Heart right ventricle (tissue), 16 donors: ENCODE data around the gene HLTF. TPM values are rescaled to one million over a fixed set of nuclear protein-coding genes. Genes with fewer than 3 reads are reported as not detected.

ENCODE experiments used
- ATAC-seq, 8 donors: fragments of 200-7000 bp; cut with Tn5 transposase; one replicate each; pipeline ENCODE4 v1.9.1; 2020; ENCODE audit warnings: mild to moderate bottlenecking in 8 of 8, moderate library complexity in 8 of 8, moderate number of reproducible peaks in 1 of 8
- DNase-seq, 2 donors: peaks; one replicate each; pipeline ENCODE4 v3.0.0-alpha.2; 2020
- H3K27ac ChIP-seq, 10 donors: fragments of 200-600 bp; sonication (generic) in 2 of 10; one replicate each; pipeline versions ENCODE4 v1.5.0 to v1.8.0; 2020 to 2022; ENCODE audit warnings: mild to moderate bottlenecking in 3 of 10
- H3K27me3 ChIP-seq, 7 donors: fragments of 200-600 bp; one replicate each; pipeline ENCODE4 v1.8.0; 2021 to 2022; ENCODE audit warnings: mild to moderate bottlenecking in 2 of 7
- H3K36me3 ChIP-seq, 9 donors: fragments of 200-600 bp; sonication (generic) in 1 of 9; one replicate each; pipeline versions ENCODE4 v1.5.0 to v1.8.0; 2020 to 2022; ENCODE audit warnings: mild to moderate bottlenecking in 2 of 9
- H3K4me1 ChIP-seq, 9 donors: fragments of 200-600 bp; sonication (generic) in 1 of 9; one replicate each; pipeline versions ENCODE4 v1.5.0 to v1.8.0; 2020 to 2022; ENCODE audit warnings: mild to moderate bottlenecking in 4 of 9
- H3K4me3 ChIP-seq, 10 donors: fragments of 200-600 bp; sonication (generic) in 2 of 10; one replicate each; pipeline versions ENCODE4 v1.5.0 to v1.8.0; 2020 to 2022; ENCODE audit warnings: mild to moderate bottlenecking in 7 of 10, moderate library complexity in 2 of 10
- H3K9me3 ChIP-seq, 11 donors: fragments of 200-600 bp in 10 of 11; sonication (generic) in 2 of 11; one replicate each; pipeline versions ENCODE4 v1.5.0 to v1.8.0; 2013 to 2022; ENCODE audit warnings: mild to moderate bottlenecking in 2 of 11, control low read depth in 1 of 11, moderate library complexity in 1 of 11
- CTCF ChIP-seq, 9 donors: fragments of 200-600 bp; sonication (generic) in 2 of 9; IDR thresholded peaks; one replicate each; pipeline versions ENCODE4 v1.5.0 to v1.8.0; 2021 to 2022; ENCODE audit warnings: antibody characterized with exemption in 9 of 9, mild to moderate bottlenecking in 5 of 9, moderate library complexity in 1 of 9
- WGBS, 2 donors: extraction: QIAGEN DNeasy Blood & Tissue Kit; methylation state at CpG; one replicate each; pipeline ENCODE4 v1.1.7; 2013; ENCODE audit warnings: inconsistent platforms in 1 of 2; 5-methylcytosine and 5-hydroxymethylcytosine counted together
- intact Hi-C, 10 donors: fragments of 100-400 bp; cut with DNase I; formaldehyde crosslinking; loops; one replicate each; pipeline versions ENCODE4 v1.11.1 to v1.14.2; 2022
- long read RNA-seq, 3 donors: library from polyadenylated mRNA; unstranded; transcript quantifications; one replicate each; pipeline ENCODE4 v2.0.0, GENCODE V29; 2020 to 2021
- polyA plus RNA-seq, 2 donors: library from polyadenylated mRNA; stranded (reverse); fragments of 200-250 nt; gene quantifications; one replicate each; pipeline ENCODE4 v1.2.3, GENCODE V29; 2013
- total RNA-seq, 10 donors: library from RNA; stranded (reverse); fragmentation: NEBNext Ultra II Directional in 3 of 10; extraction: Animal tissue kit (Norgen Biotek cat#: 25700) in 3 of 10; gene quantifications; one replicate each; pipeline versions ENCODE4 v1.2.1 to v1.2.4, GENCODE V29; 2021 to 2023
- donor health status: Arrhythmogenic right ventricular cardiomyopathy.
- donor health status: ischemic (EF 13 %, LVEDD 7.1; RV severe dilation, severe dysfunction).
- donor health status: healthy with polysubstance abuse.
- donor health status: DM: no; HTN: yes; CAD: no.
- donor health status: DM: no; HTN: no; CAD: no.
- donor health status: ischemic (EF 25% LVEDD 6.9; RV normal size, moderate dysfunction).
- donor health status: ischemic (EF 25% LVEDD 5.7; RV mildly dilated, moderate dysfunction).
- donor health status: healthy.
- donor health status: DM: yes; HTN: yes; CAD: no.
- donor health status: Ischemic cardiomyopathy.
- donor health status: ischemic (EF 35%, LVEDD 5.7; RV mildly dilated, moderate dysfunction).
- donor health status: nonischemic (EF 11% LVEDD 7.7; RV severe dilation, severe dysfunction).
- donor health status: DM: yes; HTN: yes; CAD: no.
- donor health status: PGD.
- donor health status: ischemic (EF 29% LVEDD 5.4; RV normal size, mild dysfunction).
- donor health status: nonischemic (EF 23%, LVEDD 6.1; RV moderate dilation, normal function).

HLTF gene
- total RNA-seq (10 to 100 TPM; 19.1 to 38.6 (median 30.6) TPM), polyA plus RNA-seq (1 to 10 TPM; 4.5 to 4.6 TPM)
- long read RNA-seq, donor 1, full-length matches to known transcripts: 16 of 30 reads
- long read RNA-seq, donor 1, partial matches to known transcripts: 5 of 30 reads
- long read RNA-seq, donor 1, other reads (novel, unspliced or antisense): 9 of 30 reads
- long read RNA-seq, donor 2, full-length matches to known transcripts: 11 of 32 reads
- long read RNA-seq, donor 2, partial matches to known transcripts: 13 of 32 reads
- long read RNA-seq, donor 2, other reads (novel, unspliced or antisense): 8 of 32 reads
- long read RNA-seq, donor 3, full-length matches to known transcripts: 13 of 53 reads
- long read RNA-seq, donor 3, partial matches to known transcripts: 32 of 53 reads
- long read RNA-seq, donor 3, other reads (novel, unspliced or antisense): 8 of 53 reads

GRCh38 chr3:149086232-149086988 is at the start of gene HLTF:
Gene HLTF, minus strand, starts transcription at chr3:149086533. Its CDS starts 197 bp downstream, at chr3:149086336.
- intact Hi-C loops: loop anchor here in 2 of 10 donors (10.0 kb wide), 1 partner anchor 132 kb away; no protein-coding TSS in a partner anchor
- H3K36me3 ChIP-seq: peaks cover 0 to 30% (median 0%) of the 10 kb centered on the region in 9 donors
- no peaks in the 10 kb centered on the region for H3K27me3 ChIP-seq
- peak within 1 kb of the TSS; percentile 54 to 87 (median 74) for H3K4me3 ChIP-seq
- peaks cover 0 to 18% (median 10%) of the 10 kb centered on the region in 9 donors for H3K4me1 ChIP-seq
- no peak for TF ChIP-seq CTCF (IDR thresholded peaks at IDR 0.05)
- H3K9me3 ChIP-seq: no peaks in the 10 kb centered on the region
- DNase-seq (peak; percentile 94 to 98), ATAC-seq (peak; percentile 100)
- 7 to 8% methylated on average over 57 of the region's 57 CpGs for WGBS, 2 donors
- peak within 1 kb of the TSS in 9 of 10 donors; percentile 54 to 78 (median 70) for H3K27ac ChIP-seq

GRCh38 chr3:149134575-149134974 is 48.2 kb upstream of the HLTF start:
- ATAC-seq: peak in 4 of 8 donors; percentile 17 to 35 (median 26)
- intact Hi-C loops: no loop called here
- no peak for TF ChIP-seq CTCF (IDR thresholded peaks at IDR 0.05)
- H3K27ac ChIP-seq: no peak overlapping the region
- DNase-seq: no peak
- no peak overlapping the region for H3K4me3 ChIP-seq
- no peaks in the 10 kb centered on the region for H3K36me3 ChIP-seq
- H3K9me3 ChIP-seq: no peaks in the 10 kb centered on the region
- H3K4me1 ChIP-seq: peaks cover 0 to 31% (median 25%) of the 10 kb centered on the region in 9 donors
- 51 to 53% methylated on average over 3 of the region's 3 CpGs for WGBS, 2 donors
- H3K27me3 ChIP-seq: no peaks in the 10 kb centered on the region

GRCh38 chr3:149131589-149131988 is 45.3 kb upstream of the HLTF start:
- no peak for ATAC-seq
- no peaks in the 10 kb centered on the region for H3K27me3 ChIP-seq
- 40 to 43% methylated on average over 4 of the region's 4 CpGs for WGBS, 2 donors
- H3K36me3 ChIP-seq: no peaks in the 10 kb centered on the region
- no peaks in the 10 kb centered on the region for H3K9me3 ChIP-seq
- TF ChIP-seq CTCF (IDR thresholded peaks at IDR 0.05): no peak
- DNase-seq: no peak
- H3K27ac ChIP-seq: peak overlapping the region in 6 of 10 donors; percentile 14 to 88 (median 66)
- H3K4me1 ChIP-seq: peaks cover 0 to 38% (median 32%) of the 10 kb centered on the region in 9 donors
- H3K4me3 ChIP-seq: peak overlapping the region in 4 of 10 donors; percentile 5 to 85 (median 46)
- intact Hi-C loops: no loop called here
